SU-DHL-6 (cell line): Measurements from ENCODE around the gene ZNF302.

ENCODE experiments used
- H2AFZ ChIP-seq: fragments of 200-600 bp; sonication (generic); 2 replicates; pipeline ENCODE4 v1.6.1; 2014; ENCODE audit warnings: low read depth, mild to moderate bottlenecking, moderate library complexity, mixed read lengths, antibody characterized with exemption, low read length; ENCODE audit not compliant: severe bottlenecking
- H3F3A ChIP-seq: fragments of 200-600 bp; shearing (Covaris generic); 2 replicates; pipeline ENCODE4 v1.6.0; 2016; ENCODE audit warnings: antibody characterized with exemption, mild to moderate bottlenecking; ENCODE audit not compliant: insufficient read depth
- H3K27ac ChIP-seq: fragments of 200-600 bp; sonication (generic); 2 replicates; pipeline ENCODE4 v1.5.1; 2016; ENCODE audit warnings: low read depth, mild to moderate bottlenecking, low read length, moderate library complexity, mixed read lengths
- H3K27me3 ChIP-seq: fragments of 200-600 bp; sonication (generic), shearing (Covaris generic); 2 replicates; pipeline ENCODE4 v1.6.0; 2014; ENCODE audit warnings: mild to moderate bottlenecking, low read length
- H3K36me3 ChIP-seq: fragments of 200-600 bp; sonication (generic); 2 replicates; pipeline ENCODE4 v1.6.1; 2014; ENCODE audit warnings: mild to moderate bottlenecking, low read length, mixed read lengths
- H3K4me2 ChIP-seq: fragments of 300-600, 200-600 bp; shearing (Covaris generic), sonication (generic); 2 replicates; pipeline ENCODE4 v1.6.0; 2014; ENCODE audit warnings: low read length, low read depth, mild to moderate bottlenecking; ENCODE audit not compliant: poor library complexity, severe bottlenecking
- H3K4me3 ChIP-seq: fragments of 200-600 bp; sonication (generic); 2 replicates; pipeline ENCODE4 v1.5.1; 2014; ENCODE audit warnings: antibody characterized with exemption, low read length, mild to moderate bottlenecking, mixed read lengths; ENCODE audit not compliant: insufficient read depth, poor library complexity, severe bottlenecking
- H3K79me2 ChIP-seq: fragments of 200-600 bp; sonication (generic); 2 replicates; pipeline ENCODE4 v1.6.1; 2014; ENCODE audit warnings: mild to moderate bottlenecking, low read length, moderate library complexity; ENCODE audit not compliant: insufficient read depth
- H3K9ac ChIP-seq: fragments of 200-600 bp; sonication (generic); 2 replicates; pipeline ENCODE4 v1.7.0; 2014; ENCODE audit warnings: mild to moderate bottlenecking, low read length
- H3K9me2 ChIP-seq: fragments of 200-600 bp; sonication (generic); replicated peaks from 2 replicates; pipeline ENCODE4 v1.6.1; 2014; ENCODE audit warnings: low read length; ENCODE audit not compliant: insufficient read depth
- H3K9me3 ChIP-seq: fragments of 200-600 bp; sonication (generic); 2 replicates; pipeline ENCODE4 v1.6.1; 2014; ENCODE audit warnings: low read length, mixed read lengths; ENCODE audit not compliant: insufficient read depth
- H4K20me1 ChIP-seq: fragments of 200-600 bp; sonication (generic); 2 replicates; pipeline ENCODE4 v1.6.1; 2014; ENCODE audit warnings: low read depth, mild to moderate bottlenecking, antibody characterized with exemption, low read length, moderate library complexity, mixed read lengths
- CTCF ChIP-seq: fragments of 200-600 bp; sonication (generic); IDR thresholded peaks from one replicate; pipeline ENCODE4 v1.5.1; 2017; ENCODE audit warnings: antibody characterized with exemption, mild to moderate bottlenecking, low read length, moderate library complexity; ENCODE audit not compliant: insufficient read depth, poor library complexity, severe bottlenecking
- EZH2phosphoT487 ChIP-seq: fragments of 200-600 bp; sonication (generic), shearing (Covaris generic); conservative IDR thresholded peaks from 2 replicates; pipeline ENCODE4 v1.6.1; 2018; ENCODE audit warnings: mild to moderate bottlenecking, antibody characterized with exemption, low read length, moderate library complexity, mixed read lengths

The ZNF302 gene

GRCh38 chr19:34642241-34642640, 35.2 kb upstream of the ZNF302 start:
- Histone ChIP-seq H3K27ac (no peak overlapping the region), H3K4me2 (no peak overlapping the region), H3K36me3 (no peaks in the 10 kb centered on the region), H3K9me2 (no peaks in the 10 kb centered on the region), H3K4me3 (no peak overlapping the region), H3K27me3 (no peaks in the 10 kb centered on the region), H2AFZ (no peak overlapping the region), H3K79me2 (no peaks in the 10 kb centered on the region), H3F3A (no peaks in the 10 kb centered on the region), H3K9ac (no peak overlapping the region), H3K9me3 (no peaks in the 10 kb centered on the region), H4K20me1 (no peaks in the 10 kb centered on the region)
- no peak for TF ChIP-seq CTCF
- no peak for TF ChIP-seq EZH2phosphoT487

GRCh38 chr19:34644991-34645461, 32.5 kb upstream of the ZNF302 start:
- H3K9me3 ChIP-seq, result no peaks in the 10 kb centered on the region
- no peaks in the 10 kb centered on the region for H3F3A ChIP-seq
- no peaks in the 10 kb centered on the region for H3K79me2 ChIP-seq
- no peaks in the 10 kb centered on the region for H4K20me1 ChIP-seq
- H3K27ac ChIP-seq, result no peak overlapping the region
- no peak overlapping the region for H3K9ac ChIP-seq
- H2AFZ ChIP-seq, result no peak overlapping the region
- no peaks in the 10 kb centered on the region for H3K36me3 ChIP-seq
- H3K27me3 ChIP-seq, result no peaks in the 10 kb centered on the region
- TF ChIP-seq CTCF, result no peak
- TF ChIP-seq EZH2phosphoT487, result no peak
- H3K9me2 ChIP-seq, result no peaks in the 10 kb centered on the region
- no peak overlapping the region for H3K4me3 ChIP-seq
- H3K4me2 ChIP-seq, result no peak overlapping the region

- Histone ChIP-seq H2AFZ (no peak overlapping the region), H3K9me3 (no peaks in the 10 kb centered on the region), H4K20me1 (no peaks in the 10 kb centered on the region), H3K9ac (no peak overlapping the region), H3K36me3 (no peaks in the 10 kb centered on the region), H3F3A (no peaks in the 10 kb centered on the region), H3K4me2 (no peak overlapping the region), H3K27ac (no peak overlapping the region), H3K4me3 (no peak overlapping the region), H3K27me3 (no peaks in the 10 kb centered on the region), H3K9me2 (no peaks in the 10 kb centered on the region), H3K79me2 (no peaks in the 10 kb centered on the region)
- no peak for TF ChIP-seq CTCF
- no peak for TF ChIP-seq EZH2phosphoT487
Measured at GRCh38 chr19:34645551-34645950, 31.9 kb upstream of the ZNF302 start.
